RPMI8226 (cell line): ENCODE measurements around the gene NAPEPLD.
"Not testable (repeated sequence)": the region's sequence is repeated elsewhere in the genome, so short reads cannot be mapped to it uniquely, and the experiment has no call there.

Experiments
- DNase-seq: peaks from one replicate; pipeline ENCODE4 v3.0.0-alpha.2; 2015

Gene NAPEPLD

DNA sequence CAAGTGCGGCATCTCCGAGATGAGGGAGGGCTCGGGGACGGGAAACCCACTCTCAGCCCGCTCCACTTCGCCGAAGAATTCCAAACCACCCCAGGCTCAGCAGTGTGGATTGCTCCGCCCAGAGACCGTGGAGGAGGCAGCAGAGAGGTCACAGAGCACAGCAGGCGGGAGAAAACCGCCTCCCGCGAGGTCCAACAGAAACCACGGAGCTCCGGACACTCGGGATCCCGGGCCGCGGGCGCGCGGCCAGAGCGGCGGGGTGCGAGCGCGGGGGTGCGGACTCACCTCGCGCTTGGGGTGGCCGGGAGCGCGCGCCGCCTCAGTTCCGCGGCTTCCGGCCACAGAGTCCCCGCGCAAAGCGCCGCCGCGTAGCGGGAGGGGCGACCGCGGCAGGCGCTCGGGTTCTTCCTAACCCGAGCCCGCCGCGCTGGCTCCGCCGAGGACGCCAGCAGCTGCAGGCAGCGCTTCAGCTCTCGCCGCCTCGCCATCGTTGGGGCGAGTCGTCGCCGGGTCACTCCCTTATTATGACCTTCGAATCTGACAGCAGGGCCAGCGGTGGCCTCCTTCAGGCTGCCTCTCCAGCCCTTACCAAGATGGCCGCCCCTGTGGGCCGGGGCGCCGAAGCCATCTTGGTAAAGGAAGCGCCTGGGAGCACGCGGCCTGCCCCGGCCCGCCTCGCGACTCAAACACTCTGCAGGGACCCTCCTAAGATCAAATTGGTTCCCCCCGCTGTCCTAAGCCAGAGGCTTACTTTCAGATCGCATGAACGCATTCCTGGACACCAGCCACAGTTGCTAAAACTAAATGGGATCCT, at the start of gene NAPEPLD:
Gene NAPEPLD, minus strand, starts transcription at position 106 of the 814 bp plus-strand sequence. CDS start 20,323 bp downstream, outside the sequence.
- peak; percentile 89 for DNase-seq

DNA sequence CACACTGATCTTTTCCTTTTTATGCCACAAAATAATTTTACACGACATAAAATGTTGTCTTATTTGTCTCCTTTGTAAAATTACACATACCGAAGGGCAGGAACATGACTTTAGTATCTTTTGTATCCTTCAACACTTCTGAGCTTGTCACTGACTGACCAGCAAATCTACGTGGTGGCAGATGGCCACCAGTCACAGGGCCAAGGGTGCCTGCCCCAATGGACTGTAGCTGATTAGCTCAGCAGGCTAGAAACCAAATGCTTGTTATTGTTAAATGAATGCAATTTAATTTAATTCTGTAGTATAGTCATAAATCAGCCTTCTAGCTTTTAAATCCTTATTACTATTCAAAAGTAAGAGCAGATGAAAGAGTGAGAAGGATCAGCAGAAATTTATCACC, 49.2 kb upstream of the NAPEPLD start:
- not testable (repeated sequence) for DNase-seq

DNA sequence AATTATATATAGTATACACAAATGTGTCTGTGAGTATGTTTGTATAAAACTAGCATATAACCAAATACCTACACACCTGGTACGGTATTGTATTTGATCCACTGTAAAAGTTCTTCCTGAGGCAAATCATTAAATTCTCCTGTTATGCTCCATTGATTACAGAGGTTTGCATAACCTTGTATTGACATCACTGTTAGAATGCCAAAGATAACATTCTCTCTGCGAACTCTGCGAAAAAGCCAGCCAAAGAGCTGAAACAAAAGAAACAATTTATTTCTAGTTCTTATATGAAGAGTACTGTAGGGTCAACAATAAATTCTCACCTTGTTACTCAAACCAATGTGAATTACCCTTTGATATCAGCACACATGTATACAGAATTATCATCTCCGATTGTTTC, 46.5 kb upstream of the NAPEPLD start:
- DNase-seq = not testable (repeated sequence)

DNA sequence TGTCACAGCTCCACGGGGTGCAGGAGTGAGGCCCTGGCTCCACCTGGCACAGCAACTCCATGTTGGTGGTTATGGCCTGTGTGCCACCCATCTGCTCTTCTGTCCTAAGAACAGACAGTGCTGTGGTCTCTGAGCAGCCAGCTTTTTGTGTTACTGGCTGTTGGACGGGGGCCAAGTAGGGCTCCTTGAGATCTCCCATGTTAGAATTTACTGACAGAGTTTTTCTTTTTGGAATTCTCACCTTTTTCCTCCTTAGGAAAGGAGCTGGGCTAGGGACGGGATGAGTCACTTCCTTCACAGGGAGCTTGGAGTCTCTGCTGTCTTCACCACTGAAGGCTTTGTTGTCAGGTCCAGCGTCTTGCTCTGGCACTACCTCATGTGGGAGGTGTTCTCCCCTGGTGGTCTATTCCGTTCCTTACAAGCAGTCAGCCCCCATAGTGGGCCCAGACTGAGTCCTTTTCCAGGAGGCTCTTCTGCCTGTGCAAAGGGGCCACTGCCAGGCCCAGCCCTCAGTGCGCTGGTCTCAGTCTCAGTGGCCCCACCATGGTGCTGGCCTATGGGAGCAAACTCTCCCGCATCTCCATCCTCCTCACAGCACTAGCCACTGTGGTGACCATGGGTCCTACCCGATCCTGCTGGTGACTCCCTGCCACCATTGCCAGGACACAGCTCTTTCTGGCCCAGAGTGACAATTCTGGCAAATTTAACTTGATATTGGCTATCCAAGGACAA, 23.7 kb upstream of the NAPEPLD start:
- DNase-seq = not testable (repeated sequence)

DNA sequence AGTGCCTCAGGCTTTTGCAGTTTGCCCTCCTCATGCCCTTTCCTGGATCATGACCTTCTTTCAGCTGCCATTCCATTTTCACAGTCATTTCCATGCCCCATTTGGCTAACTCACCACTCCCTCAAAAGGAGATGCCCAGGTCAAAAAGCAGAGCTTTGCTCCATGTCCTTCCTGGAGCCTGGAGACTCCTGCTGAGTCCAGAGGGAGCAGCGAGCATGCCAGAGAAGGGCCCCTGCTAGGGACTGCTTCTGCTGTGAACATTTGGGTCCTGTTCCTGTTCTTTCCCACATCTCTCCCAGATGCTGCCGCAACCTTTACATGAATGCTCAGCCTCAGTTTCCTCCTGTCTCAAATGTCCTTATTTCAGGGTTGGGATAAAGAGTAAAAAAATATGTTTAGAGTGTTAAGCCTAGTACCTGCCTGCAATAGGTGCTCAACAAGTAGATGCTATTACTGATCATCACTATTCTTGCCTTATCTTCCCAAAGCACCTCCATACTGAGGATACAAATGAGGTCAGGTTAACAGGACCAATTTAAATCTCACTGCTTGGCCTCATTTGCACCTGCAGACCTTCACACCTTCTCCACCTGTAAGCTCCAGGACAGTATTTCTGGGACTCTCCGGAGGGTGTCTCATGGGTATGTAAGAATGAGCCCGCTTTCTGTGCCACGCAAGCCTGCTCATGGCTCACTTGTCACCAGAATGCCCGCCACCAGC, 23.0 kb upstream of the NAPEPLD start:
- not testable (repeated sequence) for DNase-seq

DNA sequence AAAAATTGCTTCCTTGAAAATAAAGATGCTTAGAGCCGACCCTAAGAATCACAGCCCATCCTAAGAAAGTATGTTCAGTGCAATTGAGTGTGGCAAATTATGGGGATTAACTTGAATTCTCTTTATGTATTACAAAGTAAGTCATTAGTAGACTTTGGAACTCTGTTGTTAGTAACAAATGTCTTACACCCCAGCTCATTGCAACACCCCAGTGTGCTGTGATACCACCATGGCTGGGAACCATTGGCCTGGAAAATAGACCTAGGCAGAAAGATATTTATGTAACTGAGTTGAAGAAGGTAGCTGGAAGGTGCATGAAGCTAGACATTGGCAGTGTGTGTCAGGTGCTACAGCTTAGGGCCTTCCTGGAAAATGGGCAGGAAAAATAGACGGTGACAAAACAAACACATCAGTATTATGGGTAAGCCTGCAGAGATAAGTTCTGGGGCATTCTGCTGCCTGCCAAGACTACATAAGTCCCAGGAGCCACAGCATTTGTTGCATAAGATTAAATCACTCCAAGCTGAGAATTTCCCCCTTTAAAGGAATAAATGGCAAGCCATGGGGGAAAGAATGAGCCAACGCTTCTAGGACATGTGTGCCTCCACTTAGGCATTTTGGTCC, 18.1 kb upstream of the NAPEPLD start:
- not testable (repeated sequence) for DNase-seq

DNA sequence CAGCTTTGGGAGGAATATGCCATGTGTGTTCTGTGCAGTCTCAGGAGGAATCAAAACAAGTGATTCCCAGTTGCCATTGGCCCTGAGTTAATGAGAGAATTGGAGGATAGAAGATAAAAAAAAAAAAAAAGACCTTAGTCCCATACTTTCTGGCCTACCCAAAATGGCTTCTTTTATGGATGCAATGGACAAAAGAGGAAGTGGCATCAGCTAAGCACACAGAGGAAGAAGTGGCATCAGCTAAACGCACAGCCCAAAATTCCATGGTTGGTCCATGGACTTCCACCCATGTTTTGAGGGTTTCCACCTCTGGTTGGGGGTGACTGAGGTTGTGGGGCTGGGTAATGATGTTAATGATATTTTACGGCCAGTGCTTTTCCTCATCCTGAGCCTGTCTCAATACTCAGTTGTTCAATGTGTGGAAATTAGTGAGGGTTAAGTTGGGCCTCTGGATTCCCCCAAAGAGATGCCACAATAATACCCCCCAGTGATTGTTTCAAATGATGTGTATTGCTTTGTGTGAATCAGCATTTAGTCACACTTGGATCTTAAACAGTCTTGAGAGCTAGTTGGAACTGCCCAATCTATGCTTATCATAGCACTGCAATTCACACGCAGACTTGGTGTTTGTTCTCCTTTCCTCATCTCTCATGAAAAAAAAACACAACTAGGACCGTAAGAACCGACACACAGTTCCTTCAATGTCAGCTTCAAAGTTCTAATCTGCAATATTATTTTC, 14.4 kb upstream of the NAPEPLD start:
- not testable (repeated sequence) for DNase-seq

DNA sequence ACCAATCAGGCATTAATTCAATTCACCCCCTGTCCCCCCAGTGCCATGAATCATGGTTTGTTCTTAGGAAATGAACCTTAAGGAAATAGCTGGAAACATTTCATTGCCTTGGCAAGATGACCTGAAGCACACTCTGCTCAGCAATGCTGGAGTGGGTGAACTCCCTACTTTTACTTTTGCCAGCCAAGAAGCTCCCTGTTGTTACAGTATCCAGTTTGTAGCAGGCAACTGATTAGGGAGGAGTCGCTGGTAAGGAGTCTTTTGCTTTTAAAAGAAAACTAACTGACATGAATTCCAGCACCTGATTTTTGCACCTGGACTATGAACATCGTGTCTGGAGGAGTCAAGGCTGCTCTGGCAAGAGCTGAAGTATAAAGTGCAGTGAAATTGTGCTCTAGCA, 13.7 kb upstream of the NAPEPLD start:
- not testable (repeated sequence) for DNase-seq

DNA sequence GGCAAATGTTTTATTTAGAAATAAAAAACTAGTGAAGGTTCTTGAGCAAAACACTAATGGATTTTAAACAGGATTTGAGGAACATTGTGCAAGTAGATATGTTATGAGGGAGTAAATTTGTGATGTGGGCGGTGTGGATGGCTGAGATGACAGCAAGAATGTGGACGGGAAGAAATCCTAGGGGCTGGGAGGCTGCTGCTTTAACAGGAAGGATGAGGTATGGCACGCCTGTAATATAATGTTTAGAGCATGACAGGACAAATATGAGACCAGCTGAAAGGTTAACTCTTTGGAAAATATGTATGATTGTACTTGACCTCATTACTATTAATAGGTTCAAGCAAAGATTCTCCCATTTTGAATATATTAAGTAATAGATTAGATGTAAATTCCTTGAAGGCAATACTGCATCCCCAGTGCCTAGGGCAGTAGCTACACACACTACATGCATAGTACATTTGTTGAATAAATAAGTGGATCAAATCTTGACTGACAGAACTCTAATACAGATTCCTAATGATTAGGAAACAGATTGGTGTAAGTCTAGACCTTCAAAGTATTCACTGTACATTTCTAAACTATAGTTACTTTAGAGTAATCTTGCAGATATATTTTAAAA, 13.2 kb upstream of the NAPEPLD start:
- not testable (repeated sequence) for DNase-seq

DNA sequence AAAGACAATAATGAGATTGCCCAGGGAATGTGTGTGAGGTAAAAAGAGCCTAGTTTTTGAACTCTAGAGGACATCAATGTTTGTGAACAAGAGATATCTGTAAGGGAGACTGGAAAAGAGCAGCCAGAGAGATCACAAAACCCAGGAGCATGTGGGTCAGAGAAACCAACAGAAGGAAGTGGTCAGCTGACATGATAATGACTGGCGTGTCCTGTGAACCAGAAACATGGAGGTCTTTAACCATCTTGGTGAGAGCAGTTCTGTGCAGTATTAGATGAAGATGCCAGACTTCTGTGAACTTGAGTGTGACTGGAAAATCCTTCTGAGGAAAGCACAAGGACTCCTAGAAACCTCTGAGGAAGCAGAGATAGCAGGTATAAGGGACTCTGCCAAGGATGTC, 10.2 kb upstream of the NAPEPLD start:
- DNase-seq = not testable (repeated sequence)

DNA sequence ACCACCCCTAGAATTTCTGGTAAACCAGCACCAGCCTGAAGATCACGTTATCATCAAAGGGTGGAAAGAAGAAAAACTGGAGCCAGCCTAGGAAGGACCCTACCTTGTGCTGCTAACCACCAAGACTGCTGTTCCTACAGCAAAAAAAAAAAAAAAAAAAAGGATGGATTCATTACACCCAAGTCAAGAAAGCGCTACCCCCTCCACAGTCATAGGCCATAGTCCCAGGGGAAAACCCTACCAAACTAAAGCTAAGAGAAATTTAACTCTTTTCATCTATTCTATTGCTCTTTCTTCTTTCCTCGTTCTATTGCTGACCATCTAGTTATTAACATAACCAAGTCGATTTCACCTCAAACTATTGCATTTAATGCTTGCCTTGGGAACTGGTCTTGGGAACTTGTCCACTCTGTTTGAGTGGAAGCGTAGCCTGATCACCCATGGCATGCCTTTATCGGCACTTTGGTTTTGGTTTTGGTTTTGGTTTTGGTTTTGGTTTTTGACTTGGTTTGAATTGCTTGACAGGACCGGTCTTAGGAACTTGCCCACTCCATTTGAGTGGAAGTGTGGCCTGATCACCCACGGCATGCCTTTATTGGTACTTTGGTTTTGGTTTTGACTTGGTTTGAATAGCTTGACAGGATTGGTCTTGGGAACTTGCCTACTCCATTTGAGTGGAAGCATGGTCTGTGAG, 6.6 kb upstream of the NAPEPLD start:
- DNase-seq = peak; percentile 40

DNA sequence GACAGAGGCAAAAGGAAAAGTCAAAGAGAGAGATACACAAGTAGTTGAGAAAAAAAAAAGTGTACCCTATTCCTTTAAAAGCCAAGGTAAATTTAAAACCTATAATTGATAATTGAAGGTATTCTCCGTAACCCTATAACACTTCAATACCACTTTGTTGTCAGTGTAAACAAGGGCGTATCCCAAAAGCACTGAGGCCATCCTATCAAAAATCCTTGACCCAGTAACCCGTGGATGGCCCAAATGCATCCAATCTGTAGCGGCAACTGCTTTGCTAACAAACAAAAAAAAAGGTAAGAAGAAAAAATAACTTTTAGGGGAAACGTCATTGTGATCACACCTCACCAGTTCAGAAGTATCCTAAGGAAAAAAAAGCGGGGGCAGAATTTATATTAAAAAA, 5.1 kb upstream of the NAPEPLD start:
- no peak for DNase-seq

DNA sequence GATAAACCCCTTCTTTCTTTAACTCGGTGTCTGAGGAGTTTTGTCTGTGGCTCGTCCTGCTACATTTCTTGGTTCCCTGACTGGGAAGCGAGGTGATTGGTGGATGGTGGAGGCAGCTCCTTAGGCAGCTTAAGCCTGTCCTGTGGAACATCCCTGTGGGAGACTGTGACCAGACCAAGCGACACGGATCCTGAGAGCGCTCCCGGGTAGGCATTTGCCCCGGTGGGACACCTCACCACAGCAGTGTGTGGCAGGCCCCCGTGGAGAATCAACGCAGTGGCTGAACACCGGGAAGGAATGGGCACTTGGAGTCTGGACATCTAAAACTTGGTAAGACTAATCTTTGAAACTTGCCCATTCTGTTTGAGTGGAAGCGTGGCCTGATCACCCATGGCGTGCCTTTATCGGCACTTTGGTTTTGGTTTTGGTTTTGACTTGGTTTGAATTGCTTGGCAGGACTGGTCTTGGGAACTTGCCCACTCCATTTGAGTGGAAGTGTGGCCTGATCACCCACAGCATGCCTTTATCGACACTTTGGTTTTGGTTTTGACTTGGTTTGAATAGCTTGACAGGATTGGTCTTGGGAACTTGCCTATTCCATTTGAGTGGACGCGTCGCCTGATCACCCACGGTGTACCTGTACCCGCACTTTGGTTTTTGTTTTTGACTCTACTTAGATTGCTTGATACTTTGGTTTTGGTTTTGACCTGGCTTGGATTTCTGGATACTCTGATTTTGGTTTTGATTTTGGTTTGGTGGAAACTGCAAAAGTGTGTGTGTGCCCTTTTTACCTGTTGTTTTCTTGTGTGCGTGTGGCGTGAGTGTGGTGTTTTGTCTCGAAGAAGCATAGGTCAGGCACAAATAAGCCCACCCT, 4.1 kb upstream of the NAPEPLD start:
- not testable (repeated sequence) for DNase-seq

DNA sequence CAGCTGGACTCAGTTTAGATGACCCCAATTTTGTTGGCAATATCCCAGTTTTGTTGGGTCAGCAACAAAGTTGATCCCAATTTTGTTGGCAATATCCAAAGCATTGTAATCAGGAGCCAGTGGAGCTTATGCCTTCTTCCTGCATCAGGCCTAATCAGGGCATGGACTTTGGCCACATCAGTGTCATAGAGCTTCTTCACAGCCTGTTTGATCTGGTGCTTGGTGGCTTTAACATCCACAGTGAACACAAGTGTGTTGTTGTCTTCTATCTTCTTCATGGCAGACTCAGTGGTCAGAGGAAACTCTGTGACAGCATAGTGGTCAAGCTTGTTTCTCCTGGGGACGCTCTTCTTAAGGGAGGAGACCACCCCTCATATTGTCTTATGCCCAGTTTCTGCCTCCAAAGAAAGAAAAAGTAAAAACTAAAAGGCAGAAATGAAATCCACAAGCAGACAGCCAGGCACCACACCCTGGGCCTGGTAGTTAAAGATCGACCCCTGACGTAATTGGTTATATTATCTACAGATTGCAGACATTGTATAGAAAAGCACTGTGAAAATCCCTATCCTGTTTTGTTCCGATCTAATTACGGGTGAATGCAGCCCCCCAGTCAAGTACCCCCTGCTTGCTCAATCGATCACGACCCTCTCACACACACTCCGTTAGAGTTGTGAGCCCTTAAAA, 3.2 kb upstream of the NAPEPLD start:
- DNase-seq = not testable (repeated sequence)

DNA sequence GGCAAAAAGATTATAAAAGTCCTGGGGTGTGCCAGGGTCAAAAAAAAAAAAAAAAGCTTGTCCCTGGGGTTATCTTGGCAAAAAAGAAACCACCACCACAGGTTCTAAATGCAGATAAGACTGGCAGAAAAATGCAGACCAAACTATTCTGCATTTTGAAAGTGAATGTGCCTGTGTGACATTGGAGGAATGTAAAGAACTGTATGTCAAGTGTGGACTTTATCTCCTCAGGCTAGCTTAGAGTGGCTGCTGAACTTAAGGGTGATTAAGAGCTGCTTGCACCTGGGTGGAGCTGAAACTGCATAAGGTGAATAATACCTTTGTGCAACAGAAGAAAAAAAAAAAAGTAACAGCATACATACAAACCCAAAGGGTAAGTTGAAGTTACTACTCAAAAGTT, 1.3 kb upstream of the NAPEPLD start:
- peak; percentile 25 for DNase-seq

DNA sequence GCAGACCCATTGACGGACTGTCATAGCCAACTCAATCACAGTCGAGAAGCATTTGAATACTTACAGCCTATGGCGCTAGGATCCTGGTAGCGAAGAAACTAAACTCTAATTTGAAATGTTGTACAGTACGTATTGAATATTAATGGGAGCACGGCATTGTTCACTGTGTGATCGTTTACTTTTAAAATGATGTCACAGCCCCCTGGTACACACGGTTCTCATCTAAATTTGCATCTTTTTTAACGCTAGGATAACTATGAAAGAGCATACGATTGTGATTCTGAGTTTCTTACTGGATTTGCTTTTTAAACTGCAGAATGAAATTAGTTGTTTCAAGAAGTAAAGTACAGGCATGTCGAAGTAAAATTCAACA, 895 bp upstream of the NAPEPLD start:
- no peak for DNase-seq

DNA sequence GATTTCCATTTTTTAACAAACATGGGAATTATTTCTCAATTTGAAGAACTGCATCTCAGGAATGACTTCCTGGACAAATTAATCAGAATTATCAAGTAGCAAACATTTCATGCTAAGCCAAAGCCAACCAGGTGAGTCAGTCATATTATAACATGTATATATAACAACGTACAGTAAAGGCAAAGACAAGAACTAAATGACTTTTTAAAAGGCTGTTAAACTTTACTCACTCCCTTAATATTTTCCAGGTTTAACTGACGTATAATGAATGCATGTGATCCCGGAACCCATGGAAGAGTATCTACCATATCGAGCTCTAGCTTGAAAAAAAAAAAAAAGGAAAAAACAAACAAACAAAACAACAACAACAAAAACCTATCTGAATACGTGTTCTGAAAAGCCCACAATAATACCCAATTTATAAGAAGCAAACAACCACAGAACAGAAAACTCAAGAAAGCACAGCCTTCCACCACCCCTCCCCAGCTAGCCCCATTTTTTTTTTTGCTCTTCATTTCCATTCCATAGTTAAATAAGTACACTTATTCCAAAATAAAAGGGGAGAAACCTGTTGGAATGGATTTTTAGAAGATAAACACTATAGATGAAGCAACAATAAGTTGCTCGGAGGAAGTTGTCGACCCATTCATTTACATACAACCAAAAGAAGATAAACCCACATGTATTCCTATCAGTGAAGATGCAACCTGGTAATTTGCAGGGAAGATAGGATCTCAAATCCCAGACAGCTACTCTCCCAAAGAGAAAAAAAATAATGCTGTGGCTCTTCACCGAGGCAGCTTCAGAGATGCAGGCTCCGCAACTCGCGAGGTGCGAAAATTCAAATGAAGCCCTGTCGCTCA, 537 bp downstream of the NAPEPLD start:
- no peak for DNase-seq

DNA sequence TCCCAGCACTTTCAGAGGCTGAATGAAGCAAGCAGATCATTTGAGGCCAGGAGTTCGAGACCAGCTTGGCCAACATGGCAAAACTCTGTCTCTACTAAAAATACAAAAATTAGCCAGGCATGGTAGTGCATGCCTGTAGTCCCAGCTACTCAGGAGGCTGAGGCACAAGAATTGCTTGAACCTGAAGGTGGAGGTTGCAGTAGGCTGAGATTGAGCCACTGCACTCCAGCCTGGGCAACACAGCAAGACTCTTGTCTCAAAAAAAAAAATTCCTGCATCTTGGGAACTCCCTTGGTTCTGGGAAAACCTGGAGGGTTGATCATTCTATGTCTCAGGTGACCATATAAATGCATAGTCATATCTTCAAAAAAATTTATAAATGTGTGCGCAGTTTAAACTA, 4.1 kb downstream of the NAPEPLD start:
- not testable (repeated sequence) for DNase-seq
